ENCODE measurements around the gene CCDC107.
A peak's percentile ranks its signal among the peaks of the same experiment; 100 is the strongest.

The CCDC107 gene

DNA sequence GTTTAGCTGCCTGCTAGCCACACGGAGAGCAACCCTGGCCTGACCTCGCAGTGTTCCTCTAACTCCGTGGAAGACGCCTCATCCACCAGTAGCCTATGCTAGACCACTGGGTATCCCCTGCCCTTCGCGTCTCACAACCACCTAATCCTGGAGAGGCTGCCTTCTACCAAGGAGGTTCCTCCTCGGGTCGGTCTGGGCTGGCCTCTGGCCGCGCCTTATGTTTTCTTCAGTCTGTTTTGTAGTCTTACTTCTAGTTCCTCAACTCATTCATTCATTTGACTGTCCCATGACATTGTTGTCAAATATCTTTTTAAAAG, 33.2 kb downstream of the CCDC107 start:
- DNase-seq (ENCODE audit: insufficient read length, low spot score) (no peak), FAIRE-seq (no peak)
- TF ChIP-seq, protein P1, sequence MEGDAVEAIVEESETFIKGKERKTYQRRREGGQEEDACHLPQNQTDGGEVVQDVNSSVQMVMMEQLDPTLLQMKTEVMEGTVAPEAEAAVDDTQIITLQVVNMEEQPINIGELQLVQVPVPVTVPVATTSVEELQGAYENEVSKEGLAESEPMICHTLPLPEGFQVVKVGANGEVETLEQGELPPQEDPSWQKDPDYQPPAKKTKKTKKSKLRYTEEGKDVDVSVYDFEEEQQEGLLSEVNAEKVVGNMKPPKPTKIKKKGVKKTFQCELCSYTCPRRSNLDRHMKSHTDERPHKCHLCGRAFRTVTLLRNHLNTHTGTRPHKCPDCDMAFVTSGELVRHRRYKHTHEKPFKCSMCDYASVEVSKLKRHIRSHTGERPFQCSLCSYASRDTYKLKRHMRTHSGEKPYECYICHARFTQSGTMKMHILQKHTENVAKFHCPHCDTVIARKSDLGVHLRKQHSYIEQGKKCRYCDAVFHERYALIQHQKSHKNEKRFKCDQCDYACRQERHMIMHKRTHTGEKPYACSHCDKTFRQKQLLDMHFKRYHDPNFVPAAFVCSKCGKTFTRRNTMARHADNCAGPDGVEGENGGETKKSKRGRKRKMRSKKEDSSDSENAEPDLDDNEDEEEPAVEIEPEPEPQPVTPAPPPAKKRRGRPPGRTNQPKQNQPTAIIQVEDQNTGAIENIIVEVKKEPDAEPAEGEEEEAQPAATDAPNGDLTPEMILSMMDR (IDR thresholded peaks at IDR 0.05; ENCODE audit: insufficient read depth, missing control alignments): no peak

DNA sequence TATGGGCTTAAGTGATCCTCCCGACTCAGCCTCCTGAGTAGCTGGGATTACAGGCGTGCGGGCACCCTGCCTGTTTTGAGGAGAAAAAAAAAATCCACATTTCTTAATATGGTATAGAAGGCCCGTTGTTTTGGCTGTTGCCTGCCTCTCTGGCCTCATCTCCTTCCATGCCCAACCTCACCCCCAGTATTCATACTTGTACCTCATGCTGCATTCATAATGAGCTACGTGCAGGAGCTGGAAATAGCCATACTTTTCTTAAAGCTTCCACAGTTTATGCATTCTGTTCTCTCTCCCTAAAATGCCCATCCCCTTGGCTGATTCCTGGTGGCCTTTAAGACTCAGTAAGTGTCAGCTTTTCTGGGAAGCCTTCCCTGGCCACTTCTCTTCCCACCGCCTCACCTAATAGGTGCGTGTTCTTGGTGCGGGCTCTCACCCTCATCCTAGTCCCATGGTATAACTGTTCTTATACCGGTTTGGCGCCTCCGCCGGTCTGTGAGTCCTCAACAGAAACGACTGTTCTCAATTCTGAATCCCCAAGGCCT, 33.7 kb downstream of the CCDC107 start:
- TF ChIP-seq, protein P1 (IDR thresholded peaks at IDR 0.05; ENCODE audit: insufficient read depth, missing control alignments): no peak
- no peak for FAIRE-seq
- DNase-seq (ENCODE audit: insufficient read length, low spot score): no peak

DNA sequence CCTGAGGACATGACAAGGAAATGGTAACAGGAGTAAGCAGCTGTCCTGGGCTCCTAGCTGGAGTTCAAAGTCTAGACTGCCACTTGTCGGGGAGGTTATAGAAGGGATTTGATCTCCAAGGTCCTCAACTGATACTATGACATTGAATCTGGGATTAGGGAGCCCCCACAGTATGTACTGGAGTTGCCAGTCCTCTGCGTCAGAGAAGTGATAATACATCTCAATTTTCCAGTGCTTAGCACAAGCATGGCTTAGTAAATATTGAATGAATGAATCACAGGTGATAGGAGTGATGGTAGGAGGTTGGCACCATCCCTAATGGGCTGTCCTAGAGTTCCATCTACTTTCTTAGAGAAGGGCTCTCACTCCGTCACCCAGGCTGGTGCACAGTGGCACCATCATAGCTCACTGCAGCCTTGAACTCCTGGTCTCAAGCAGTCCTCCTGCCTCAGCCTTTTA, 37.9 kb downstream of the CCDC107 start:
- no peak for FAIRE-seq
- TF ChIP-seq, protein P1 (IDR thresholded peaks at IDR 0.05; ENCODE audit: insufficient read depth, missing control alignments): no peak
- no peak for DNase-seq (ENCODE audit: insufficient read length, low spot score)

DNA sequence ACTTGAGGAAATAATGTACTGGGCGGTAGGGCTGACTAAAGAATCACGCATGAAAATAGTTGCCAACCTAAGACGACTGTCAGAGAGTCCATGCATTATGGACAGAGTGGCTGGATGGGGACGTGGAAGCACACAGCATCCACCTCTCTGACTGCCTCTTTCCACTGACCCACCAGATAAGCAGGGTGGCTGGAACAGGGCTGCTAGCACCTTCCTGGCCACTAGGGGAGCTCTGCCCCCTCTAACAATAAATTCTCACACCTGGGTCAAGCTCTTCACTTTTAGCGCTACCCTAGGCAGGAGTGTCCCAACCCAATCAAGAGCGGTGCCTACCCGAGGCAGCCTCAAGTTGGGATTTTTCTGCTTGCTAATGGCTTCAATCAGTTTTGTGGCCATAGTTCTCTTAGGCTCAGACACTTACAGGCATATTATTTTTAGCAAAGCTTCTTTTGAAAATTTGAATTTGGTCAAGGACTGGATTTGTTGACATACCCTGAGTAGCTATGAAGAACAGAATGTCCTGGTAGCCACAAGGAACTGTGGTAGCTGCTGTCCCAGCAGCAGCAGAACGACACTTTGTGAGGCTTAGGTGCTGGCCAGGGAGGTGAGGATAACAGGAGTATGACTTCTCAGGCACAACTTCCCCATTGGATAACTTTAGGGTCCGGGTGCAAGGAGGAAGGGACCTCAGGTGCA, 38.6 kb downstream of the CCDC107 start:
- DNase-seq (ENCODE audit: insufficient read length, low spot score): peak; percentile 60
- TF ChIP-seq, protein P1 (IDR thresholded peaks at IDR 0.05; ENCODE audit: insufficient read depth, missing control alignments): peak; percentile 78
- FAIRE-seq: no peak

DNA sequence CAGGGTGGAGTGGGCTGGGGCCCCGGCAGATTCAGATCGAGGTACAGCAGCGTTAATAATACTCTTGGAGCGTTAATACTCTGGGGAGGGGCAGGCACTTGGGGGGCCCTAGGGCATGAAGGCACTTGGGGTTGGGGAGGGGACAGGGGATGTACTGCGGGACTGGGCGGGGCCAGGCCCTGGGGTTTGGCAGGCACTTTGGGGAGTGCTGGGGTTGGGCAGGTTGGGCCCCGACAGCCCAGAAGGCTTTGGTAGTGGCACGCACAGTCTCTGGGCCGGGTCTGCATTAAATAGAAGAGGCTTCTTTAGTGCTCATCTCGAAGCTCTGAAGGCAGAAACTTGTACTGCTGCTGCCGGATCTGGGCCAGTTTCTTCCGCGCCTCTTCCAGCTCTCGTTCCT, 39.4 kb downstream of the CCDC107 start:
- DNase-seq (ENCODE audit: insufficient read length, low spot score) (no peak), FAIRE-seq (no peak)
- TF ChIP-seq, protein P1 (IDR thresholded peaks at IDR 0.05; ENCODE audit: insufficient read depth, missing control alignments): no peak

DNA sequence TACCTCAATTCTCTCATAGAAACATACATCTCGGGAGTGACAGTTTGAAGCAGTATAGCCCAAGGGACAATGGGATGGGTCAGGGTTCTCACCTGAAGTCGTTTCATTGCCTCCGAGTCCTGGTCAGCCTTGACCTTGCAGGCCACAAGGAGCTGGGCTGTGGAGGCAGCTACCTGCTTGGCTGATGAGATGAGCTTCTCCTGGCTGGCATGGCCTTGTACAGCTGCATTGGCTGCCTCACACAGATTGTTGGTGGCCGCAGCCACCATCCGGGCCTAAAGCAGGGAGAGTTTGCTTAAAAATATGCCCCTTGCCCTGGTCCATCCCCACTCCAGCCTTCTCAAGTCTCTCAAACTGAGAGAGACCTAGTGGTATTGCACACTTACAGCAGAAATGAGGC, 40.1 kb downstream of the CCDC107 start:
- no peak for DNase-seq (ENCODE audit: insufficient read length, low spot score)
- TF ChIP-seq, protein P1 (IDR thresholded peaks at IDR 0.05; ENCODE audit: insufficient read depth, missing control alignments): no peak
- no peak for FAIRE-seq

DNA sequence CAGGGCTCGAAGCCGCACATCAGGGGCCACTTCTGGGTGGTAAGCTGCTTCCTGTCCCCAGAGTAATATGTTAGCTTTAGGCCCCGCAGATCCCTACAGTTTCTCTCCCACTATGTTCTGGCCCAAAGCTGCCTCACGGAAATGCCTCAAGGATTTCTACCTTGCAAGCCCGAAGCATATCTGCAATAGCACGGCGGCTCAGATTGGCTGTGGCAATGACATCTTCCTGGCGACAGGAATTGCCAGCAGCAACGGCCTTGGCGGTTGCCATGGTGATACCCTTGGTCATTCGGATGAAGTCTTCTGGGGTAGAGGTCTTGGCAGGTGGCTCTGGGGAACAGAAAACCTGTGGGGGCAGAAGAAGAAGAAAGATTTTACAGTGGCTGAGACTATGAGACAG, 41.9 kb downstream of the CCDC107 start:
- TF ChIP-seq, protein P1 (IDR thresholded peaks at IDR 0.05; ENCODE audit: insufficient read depth, missing control alignments): no peak
- DNase-seq (ENCODE audit: insufficient read length, low spot score): no peak
- FAIRE-seq: no peak
